Upper lobe of left lung (tissue), 6 donors: ENCODE measurements around the gene TBC1D1. TPM values are rescaled to one million over a fixed set of nuclear protein-coding genes. Genes with fewer than 3 reads are reported as not detected.

Source experiments
- ATAC-seq, 2 donors: fragments of 200-7000 bp; cut with Tn5 transposase; one replicate each; pipeline ENCODE4 v1.9.1; 2022; ENCODE audit warnings: mild to moderate bottlenecking in 2 of 2, moderate library complexity in 2 of 2; ENCODE audit not compliant: low FRiP score in 2 of 2
- DNase-seq, 2 donors: peaks; one replicate each; pipeline ENCODE4 v3.0.0-alpha.2; 2019 to 2020
- H3K27ac ChIP-seq, 4 donors: fragments of 200-600 bp; sonication (generic); one replicate each; pipeline ENCODE4 v1.5.1; 2016 to 2019
- H3K27me3 ChIP-seq, 4 donors: fragments of 200-600 bp; sonication (generic); one replicate each; pipeline ENCODE4 v1.5.1; 2017 to 2019
- H3K36me3 ChIP-seq, 4 donors: fragments of 200-600 bp; sonication (generic); one replicate each; pipeline ENCODE4 v1.5.1; 2016 to 2019
- H3K4me1 ChIP-seq, 4 donors: fragments of 200-600 bp; sonication (generic); one replicate each; pipeline ENCODE4 v1.5.1; 2018 to 2019
- H3K4me3 ChIP-seq, 4 donors: fragments of 200-600 bp; sonication (generic); one replicate each; pipeline ENCODE4 v1.5.1; 2017 to 2019; ENCODE audit warnings: mild to moderate bottlenecking in 2 of 4, moderate library complexity in 1 of 4
- H3K9me3 ChIP-seq, 4 donors: fragments of 200-600 bp; sonication (generic); one replicate each; pipeline ENCODE4 v1.5.1; 2018 to 2019
- CTCF ChIP-seq, 6 experiments: fragments of 450-650 bp in 4 of 6; fragments of 200-600 bp in 2 of 6; sonication (generic) in 2 of 6; IDR thresholded peaks; one replicate each; pipeline ENCODE4 v1.5.1; 2016 to 2019; ENCODE audit warnings: antibody characterized with exemption in 6 of 6
- EP300 ChIP-seq, 4 donors: sonication (generic); formaldehyde crosslinking; IDR thresholded peaks; one replicate each; pipeline ENCODE4 v1.5.1; 2017; ENCODE audit warnings: antibody characterized with exemption in 4 of 4, control low read depth in 2 of 4
- POLR2A ChIP-seq, 4 donors: fragments of 450-650 bp; IDR thresholded peaks; one replicate each; pipeline ENCODE4 v1.5.1; 2016 to 2017; ENCODE audit warnings: antibody characterized with exemption in 4 of 4, mild to moderate bottlenecking in 2 of 4
- POLR2AphosphoS5 ChIP-seq, 2 donors: sonication (generic); formaldehyde crosslinking; IDR thresholded peaks; one replicate each; pipeline ENCODE4 v1.5.1; 2017; ENCODE audit warnings: antibody characterized with exemption in 2 of 2
- WGBS, 2 donors: methylation state at CpG; one replicate each; pipeline ENCODE4 v1.1.5; 2017 to 2018; 5-methylcytosine and 5-hydroxymethylcytosine counted together
- total RNA-seq, 6 donors: library from RNA; depleted of rRNA in 4 of 6; stranded (reverse); fragments of >200 nt in 4 of 6; gene quantifications; one replicate each; pipeline versions ENCODE4 v1.1.0 to v1.2.1, GENCODE V29; 2016 to 2021
- donor health status: DM: no; HTN: no; CAD: no; lungs with moderate emphysema.
- donor health status: DM: no; HTN: yes; CAD: no; lungs with severe emphysema.

TBC1D1 gene
- total RNA-seq, 6 donors from 2014 or later = 45.1 to 68.1 (median 58.0) TPM

GRCh38 chr4:37885496-37885895, 5.4 kb upstream of the TBC1D1 start:
- H3K9me3 ChIP-seq = no peaks in the 10 kb centered on the region
- WGBS, 2 donors = 27 to 38% methylated on average over 8 of the region's 8 CpGs
- H3K27me3 ChIP-seq = no peaks in the 10 kb centered on the region
- no peaks in the 10 kb centered on the region for H3K36me3 ChIP-seq
- DNase-seq = no peak
- peak in 1 of 2 donors; percentile 25 for ATAC-seq
- H3K27ac ChIP-seq = no peak overlapping the region
- peaks cover 8 to 9% (median 8%) of the 10 kb centered on the region in 4 donors for H3K4me1 ChIP-seq
- no peak overlapping the region for H3K4me3 ChIP-seq
- TF ChIP-seq POLR2A (IDR thresholded peaks at IDR 0.05) = no peak
- no peak for TF ChIP-seq CTCF (IDR thresholded peaks at IDR 0.05)
- TF ChIP-seq EP300 (IDR thresholded peaks at IDR 0.05) = no peak
- no peak for TF ChIP-seq POLR2AphosphoS5 (IDR thresholded peaks at IDR 0.05)

- TF ChIP-seq CTCF (IDR thresholded peaks at IDR 0.05) = peak in 4 of 6 experiments; percentile 16 to 52 (median 34)
- TF ChIP-seq POLR2AphosphoS5 (IDR thresholded peaks at IDR 0.05) = peak in 1 of 2 donors; percentile 7
- no peak for TF ChIP-seq EP300 (IDR thresholded peaks at IDR 0.05)
- TF ChIP-seq POLR2A (IDR thresholded peaks at IDR 0.05) = no peak
- H3K9me3 ChIP-seq = no peaks in the 10 kb centered on the region
- no peaks in the 10 kb centered on the region for H3K36me3 ChIP-seq
- no peaks in the 10 kb centered on the region for H3K27me3 ChIP-seq
- H3K27ac ChIP-seq = peak overlapping the region; percentile 79 to 88 (median 82)
- ATAC-seq = peak; percentile 75 to 91
- peaks cover 10 to 20% (median 15%) of the 10 kb centered on the region in 4 donors for H3K4me1 ChIP-seq
- DNase-seq = peak; percentile 87 to 90
- 20 to 30% methylated on average over 30 to 54 of the region's 63 CpGs for WGBS, 2 donors
- H3K4me3 ChIP-seq = peak overlapping the region; percentile 48 to 94 (median 78)
Measured at GRCh38 chr4:37889849-37890800, 759 bp upstream of the TBC1D1 start.

GRCh38 chr4:37891260-37892159, 626 bp downstream of the TBC1D1 start:
- no peaks in the 10 kb centered on the region for H3K27me3 ChIP-seq
- TF ChIP-seq EP300 (IDR thresholded peaks at IDR 0.05) (peak in 1 of 4 donors; percentile 1), CTCF (IDR thresholded peaks at IDR 0.05) (peak in 1 of 6 experiments; percentile 30), POLR2A (IDR thresholded peaks at IDR 0.05) (peak in 1 of 4 donors; percentile 14), POLR2AphosphoS5 (IDR thresholded peaks at IDR 0.05) (no peak)
- H3K4me1 ChIP-seq = peaks cover 10 to 20% (median 14%) of the 10 kb centered on the region in 4 donors
- H3K9me3 ChIP-seq = no peaks in the 10 kb centered on the region
- peak in 1 of 2 donors; percentile 43 for DNase-seq
- H3K27ac ChIP-seq = peak overlapping the region; percentile 79 to 88 (median 82)
- H3K36me3 ChIP-seq = no peaks in the 10 kb centered on the region
- 0 to 1% methylated on average over 5 to 29 of the region's 49 CpGs for WGBS, 2 donors
- peak; percentile 7 to 34 for ATAC-seq
- peak overlapping the region; percentile 48 to 94 (median 78) for H3K4me3 ChIP-seq

- no peak for TF ChIP-seq EP300 (IDR thresholded peaks at IDR 0.05)
- no peak for TF ChIP-seq CTCF (IDR thresholded peaks at IDR 0.05)
- no peak for TF ChIP-seq POLR2A (IDR thresholded peaks at IDR 0.05)
- no peak for TF ChIP-seq POLR2AphosphoS5 (IDR thresholded peaks at IDR 0.05)
- Histone ChIP-seq H3K27me3 (no peaks in the 10 kb centered on the region), H3K36me3 (no peaks in the 10 kb centered on the region), H3K9me3 (no peaks in the 10 kb centered on the region), H3K4me1 (peaks cover 10 to 20% (median 14%) of the 10 kb centered on the region in 4 donors), H3K27ac (peak overlapping the region in 1 of 4 donors; percentile 88), H3K4me3 (peak overlapping the region in 1 of 4 donors; percentile 94)
- DNase-seq (peak in 1 of 2 donors; percentile 57), ATAC-seq (peak in 1 of 2 donors; percentile 46)
- WGBS, 2 donors = 55 to 65% methylated on average over 5 of the region's 5 CpGs
Measured at GRCh38 chr4:37892641-37893040, 1.8 kb downstream of the TBC1D1 start.
